Body of pancreas (tissue), 4 donors: ENCODE measurements around the gene LRFN2. TPM values are rescaled to one million over a fixed set of nuclear protein-coding genes. Genes with fewer than 3 reads are reported as not detected.

Experiments
- ATAC-seq: fragments of 150-250 bp; one replicate; pipeline ENCODE4 v1.9.1; 2016
- DNase-seq, 4 donors: peaks; one replicate each; pipeline ENCODE4 v3.0.0-alpha.2; 2019
- H3K27ac ChIP-seq, 4 donors: fragments of 200-600 bp; sonication (generic); 1 replicate in 3 of 4; 2 replicates in 1 of 4; pipeline versions ENCODE4 v1.5.1 to v1.6.1; 2016 to 2019; ENCODE audit warnings: mild to moderate bottlenecking in 1 of 4, mixed read lengths in 1 of 4, moderate library complexity in 1 of 4
- H3K27me3 ChIP-seq, 2 donors: fragments of 200-600 bp; sonication (generic); one replicate each; pipeline ENCODE4 v1.6.0; 2016; ENCODE audit warnings: mild to moderate bottlenecking in 1 of 2
- H3K36me3 ChIP-seq, 2 donors: fragments of 200-600 bp; sonication (generic); replicated peaks in 1 of 2; 2 replicates each; pipeline ENCODE4 v1.5.1; 2016; ENCODE audit warnings: low read depth in 2 of 2; ENCODE audit not compliant: insufficient read depth in 1 of 2
- H3K4me1 ChIP-seq: fragments of 200-600 bp; sonication (generic); one replicate; pipeline ENCODE4 v1.6.0; 2016
- H3K4me3 ChIP-seq, 2 donors: fragments of 200-600 bp; sonication (generic); 1 replicate in 1 of 2; 2 replicates in 1 of 2; pipeline ENCODE4 v1.5.1; 2016 to 2019
- H3K9me3 ChIP-seq, 3 donors: fragments of 200-600 bp; sonication (generic); 1 replicate in 2 of 3; 2 replicates in 1 of 3; pipeline ENCODE4 v1.5.1; 2016
- POLR2A ChIP-seq, 3 donors: fragments of 450-650 bp; IDR thresholded peaks; one replicate each; pipeline ENCODE4 v1.6.1; 2016; ENCODE audit warnings: antibody characterized with exemption in 3 of 3, mild to moderate bottlenecking in 2 of 3
- WGBS, 2 donors: methylation state at CpG; one replicate each; pipeline ENCODE4 v1.1.5; 2017; 5-methylcytosine and 5-hydroxymethylcytosine counted together
- intact Hi-C: fragments of 100-400 bp; cut with DNase I; formaldehyde crosslinking; loops from one replicate; pipeline ENCODE4 v1.15.1; 2023
- total RNA-seq, 2 donors: library from RNA; depleted of rRNA; stranded (reverse); fragments of >200 nt; gene quantifications; one replicate each; pipeline ENCODE4 v1.1.0, GENCODE V29; 2016
- TF ChIP-seq, protein P1 (sequence below), 7 experiments: fragments of 450-650 bp in 4 of 7; fragments of 200-600 bp in 3 of 7; sonication (generic) in 3 of 7; IDR thresholded peaks; one replicate each; pipeline ENCODE4 v1.5.1; 2016 to 2019; ENCODE audit warnings: antibody characterized with exemption in 7 of 7

LRFN2 gene
- total RNA-seq, 2 donors from 2014 or later: 0.33 TPM; not detected in 1

DNA sequence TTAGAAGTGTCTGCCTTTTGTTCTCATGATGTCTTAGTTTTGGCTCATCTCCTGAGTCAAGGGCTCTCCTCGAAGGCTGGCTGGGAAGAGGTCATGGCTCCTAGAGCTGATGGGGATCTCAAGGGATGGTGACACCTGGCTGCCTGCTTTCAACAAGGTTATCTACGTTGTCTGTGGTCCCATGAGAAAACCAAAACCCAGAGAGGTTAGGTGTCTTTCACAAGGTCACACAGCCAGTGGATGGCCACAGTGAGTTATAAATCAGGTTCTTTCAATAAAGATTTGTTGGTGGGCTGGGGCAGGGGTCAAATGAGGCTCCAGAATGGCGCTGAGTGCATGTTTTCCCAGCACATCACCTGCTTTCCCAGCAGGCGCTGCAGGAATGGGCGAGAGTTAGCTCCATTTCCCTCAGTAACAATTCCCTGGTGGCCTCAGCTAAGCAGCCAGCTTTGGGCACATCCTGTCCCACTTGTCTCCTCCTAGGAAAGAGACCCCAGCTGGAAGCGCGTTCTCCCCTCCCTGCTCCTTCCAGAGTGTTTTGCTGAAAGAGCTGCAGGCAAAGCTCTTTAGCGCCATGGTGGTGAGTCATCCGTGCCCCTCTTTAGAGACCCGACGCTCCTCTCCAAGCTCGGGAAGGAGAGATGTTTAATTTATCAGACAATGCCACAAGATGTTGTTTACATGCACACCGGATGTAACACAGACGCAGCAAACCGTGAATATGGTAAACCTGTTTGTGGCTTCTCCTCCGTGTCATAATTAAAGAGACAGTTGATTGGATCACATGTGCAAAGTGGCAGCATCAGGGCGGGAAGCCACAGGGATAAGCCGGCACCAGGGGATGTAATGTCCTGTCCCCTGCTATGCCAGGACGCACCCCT, 109.7 kb downstream of the LRFN2 start:
- H3K27me3 ChIP-seq: no peaks in the 10 kb centered on the region
- H3K27ac ChIP-seq: no peak overlapping the region
- ATAC-seq: no peak
- no peaks in the 10 kb centered on the region for H3K4me1 ChIP-seq
- intact Hi-C loops: no loop called here
- H3K36me3 ChIP-seq: no peaks in the 10 kb centered on the region
- WGBS, 2 donors: 47 to 49% methylated on average over 19 of the region's 19 CpGs
- no peak overlapping the region for H3K4me3 ChIP-seq
- H3K9me3 ChIP-seq: no peaks in the 10 kb centered on the region
- no peak for DNase-seq
- no peak for TF ChIP-seq POLR2A (IDR thresholded peaks at IDR 0.05)
- TF ChIP-seq, protein P1, sequence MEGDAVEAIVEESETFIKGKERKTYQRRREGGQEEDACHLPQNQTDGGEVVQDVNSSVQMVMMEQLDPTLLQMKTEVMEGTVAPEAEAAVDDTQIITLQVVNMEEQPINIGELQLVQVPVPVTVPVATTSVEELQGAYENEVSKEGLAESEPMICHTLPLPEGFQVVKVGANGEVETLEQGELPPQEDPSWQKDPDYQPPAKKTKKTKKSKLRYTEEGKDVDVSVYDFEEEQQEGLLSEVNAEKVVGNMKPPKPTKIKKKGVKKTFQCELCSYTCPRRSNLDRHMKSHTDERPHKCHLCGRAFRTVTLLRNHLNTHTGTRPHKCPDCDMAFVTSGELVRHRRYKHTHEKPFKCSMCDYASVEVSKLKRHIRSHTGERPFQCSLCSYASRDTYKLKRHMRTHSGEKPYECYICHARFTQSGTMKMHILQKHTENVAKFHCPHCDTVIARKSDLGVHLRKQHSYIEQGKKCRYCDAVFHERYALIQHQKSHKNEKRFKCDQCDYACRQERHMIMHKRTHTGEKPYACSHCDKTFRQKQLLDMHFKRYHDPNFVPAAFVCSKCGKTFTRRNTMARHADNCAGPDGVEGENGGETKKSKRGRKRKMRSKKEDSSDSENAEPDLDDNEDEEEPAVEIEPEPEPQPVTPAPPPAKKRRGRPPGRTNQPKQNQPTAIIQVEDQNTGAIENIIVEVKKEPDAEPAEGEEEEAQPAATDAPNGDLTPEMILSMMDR (IDR thresholded peaks at IDR 0.05): no peak

DNA sequence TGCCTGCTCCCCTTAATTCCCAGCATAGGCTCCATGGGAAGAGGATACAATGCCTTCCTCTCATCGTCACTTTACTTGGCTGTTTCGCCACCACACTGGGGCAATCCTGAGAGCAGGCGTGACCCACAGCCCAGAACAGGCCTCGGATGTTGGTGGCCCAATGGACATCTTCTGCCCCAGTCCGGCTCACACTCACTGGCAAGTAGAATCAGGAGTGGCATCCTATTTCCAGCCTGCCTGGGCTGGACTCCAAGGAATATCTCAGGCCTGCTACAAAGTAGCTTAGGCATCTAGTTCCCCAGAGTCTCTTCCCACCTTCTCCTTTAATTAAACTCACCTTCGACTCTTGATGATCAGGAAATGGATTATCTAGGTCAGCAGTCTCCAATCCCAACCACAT, 110.5 kb downstream of the LRFN2 start:
- Histone ChIP-seq H3K4me3 (no peak overlapping the region), H3K4me1 (no peaks in the 10 kb centered on the region), H3K9me3 (no peaks in the 10 kb centered on the region), H3K27me3 (no peaks in the 10 kb centered on the region), H3K36me3 (no peaks in the 10 kb centered on the region), H3K27ac (no peak overlapping the region)
- no peak for TF ChIP-seq POLR2A (IDR thresholded peaks at IDR 0.05)
- TF ChIP-seq, protein P1 (IDR thresholded peaks at IDR 0.05): no peak
- 85 to 89% methylated on average over 6 of the region's 6 CpGs for WGBS, 2 donors
- intact Hi-C loops: no loop called here
- DNase-seq (no peak), ATAC-seq (no peak)

DNA sequence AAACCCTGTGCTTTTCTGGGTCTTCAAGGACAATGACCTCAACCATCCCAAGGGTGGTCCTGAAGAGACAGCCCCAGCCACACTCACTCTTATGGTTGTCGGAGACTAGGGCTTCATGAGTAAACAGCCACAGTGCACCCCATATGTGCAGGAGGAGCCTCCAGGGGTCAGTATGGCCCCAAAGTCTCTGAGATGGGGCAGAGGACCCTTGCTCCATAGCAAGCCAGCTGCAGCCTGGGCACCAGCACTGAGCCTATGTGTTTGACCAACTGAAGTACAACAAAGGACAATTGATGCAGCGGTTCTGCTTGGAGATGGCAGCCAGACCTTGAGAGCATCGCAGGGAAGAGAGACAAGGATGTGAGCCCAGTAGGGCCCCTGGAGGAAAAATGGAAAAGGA, 112.2 kb downstream of the LRFN2 start:
- ATAC-seq (no peak), DNase-seq (no peak)
- WGBS, 2 donors: 93 to 96% methylated on average over 3 of the region's 3 CpGs
- intact Hi-C loops: no loop called here
- H3K9me3 ChIP-seq: no peaks in the 10 kb centered on the region
- H3K4me3 ChIP-seq: no peak overlapping the region
- H3K27me3 ChIP-seq: no peaks in the 10 kb centered on the region
- H3K27ac ChIP-seq: no peak overlapping the region
- no peaks in the 10 kb centered on the region for H3K36me3 ChIP-seq
- TF ChIP-seq POLR2A (IDR thresholded peaks at IDR 0.05): no peak
- no peaks in the 10 kb centered on the region for H3K4me1 ChIP-seq

DNA sequence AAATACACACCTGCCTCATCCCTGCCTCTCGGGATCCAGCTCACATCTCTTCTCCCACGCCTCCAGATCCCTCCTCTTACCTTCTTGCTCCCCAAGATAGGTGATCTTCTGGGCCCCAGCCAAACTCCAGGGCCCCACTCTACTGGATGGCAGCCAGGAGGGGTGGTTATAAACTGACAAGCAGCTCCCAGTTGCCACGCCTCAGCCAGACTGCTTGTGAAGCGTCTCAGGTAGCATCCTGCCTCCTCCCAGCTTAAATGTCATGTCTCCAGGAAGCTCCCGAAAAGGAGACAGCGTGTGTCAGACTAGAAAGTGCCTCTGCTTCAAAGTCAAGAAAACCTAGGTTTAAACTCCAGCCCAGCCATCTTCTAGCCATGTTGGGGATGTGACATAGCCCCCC, 114.1 kb downstream of the LRFN2 start:
- Histone ChIP-seq H3K27ac (no peak overlapping the region), H3K27me3 (no peaks in the 10 kb centered on the region), H3K4me1 (no peaks in the 10 kb centered on the region), H3K9me3 (no peaks in the 10 kb centered on the region), H3K36me3 (no peaks in the 10 kb centered on the region), H3K4me3 (no peak overlapping the region)
- DNase-seq: no peak
- TF ChIP-seq, protein P1 (IDR thresholded peaks at IDR 0.05): no peak
- no peak for TF ChIP-seq POLR2A (IDR thresholded peaks at IDR 0.05)
- ATAC-seq: no peak
- intact Hi-C loops: no loop called here
- 73 to 85% methylated on average over 2 to 6 of the region's 6 CpGs for WGBS, 2 donors

DNA sequence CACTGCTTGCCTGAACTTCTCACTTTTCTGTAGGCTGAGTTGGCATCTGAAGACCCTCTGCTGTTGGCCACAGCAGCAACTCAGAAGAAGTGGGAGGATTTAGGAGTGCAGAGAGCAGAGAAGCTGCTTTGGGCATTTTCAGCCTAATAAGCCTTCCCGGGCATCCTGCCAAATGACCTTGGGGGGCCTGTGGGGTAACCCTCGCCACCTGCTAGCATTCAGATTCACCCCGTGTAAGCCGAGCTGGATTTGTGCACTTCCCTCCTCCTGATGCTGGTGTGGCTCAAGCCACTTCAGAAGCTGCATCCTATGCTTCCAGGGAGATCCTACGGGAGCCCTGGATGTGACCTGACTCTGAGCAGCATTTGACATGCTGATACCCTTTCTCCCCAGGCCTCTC, 114.8 kb downstream of the LRFN2 start:
- no peak for ATAC-seq
- TF ChIP-seq, protein P1 (IDR thresholded peaks at IDR 0.05): no peak
- TF ChIP-seq POLR2A (IDR thresholded peaks at IDR 0.05): no peak
- H3K27ac ChIP-seq: no peak overlapping the region
- peaks cover 3% of the 10 kb centered on the region for H3K4me1 ChIP-seq
- 14 to 21% methylated on average over 2 to 5 of the region's 5 CpGs for WGBS, 2 donors
- H3K36me3 ChIP-seq: no peaks in the 10 kb centered on the region
- intact Hi-C loops: no loop called here
- no peak for DNase-seq
- no peaks in the 10 kb centered on the region for H3K27me3 ChIP-seq
- no peaks in the 10 kb centered on the region for H3K9me3 ChIP-seq
- no peak overlapping the region for H3K4me3 ChIP-seq
